Liver (tissue), 9 donors: Measurements from ENCODE around the gene YBX2. TPM values are rescaled to one million over a fixed set of nuclear protein-coding genes. Genes with fewer than 3 reads are reported as not detected.

Source experiments
- DNase-seq: peaks from one replicate; pipeline ENCODE4 v3.0.0-alpha.2; 2017; ENCODE audit warnings: low spot score
- H3K27ac ChIP-seq, 2 donors: one replicate each; pipeline ENCODE4 v1.7.0; 2013; ENCODE audit warnings: inconsistent platforms in 2 of 2, low read length in 2 of 2, control low read depth in 1 of 2, low read depth in 1 of 2, mild to moderate bottlenecking in 1 of 2
- H3K27me3 ChIP-seq, 4 donors: one replicate each; pipeline versions ENCODE4 v1.6.1 to v1.7.0; 2013; ENCODE audit warnings: low read length in 3 of 4, inconsistent platforms in 1 of 4, mild to moderate bottlenecking in 1 of 4, moderate library complexity in 1 of 4; ENCODE audit not compliant: control insufficient read depth in 4 of 4, insufficient read depth in 4 of 4
- H3K36me3 ChIP-seq, 4 donors: one replicate each; pipeline versions ENCODE4 v1.6.1 to v1.7.0; 2013; ENCODE audit warnings: low read length in 3 of 4, mild to moderate bottlenecking in 3 of 4, low read depth in 1 of 4, moderate library complexity in 1 of 4; ENCODE audit not compliant: control insufficient read depth in 4 of 4, insufficient read depth in 3 of 4
- H3K4me1 ChIP-seq, 4 donors: one replicate each; pipeline versions ENCODE4 v1.6.1 to v1.7.0; 2013; ENCODE audit warnings: low read length in 3 of 4, mild to moderate bottlenecking in 3 of 4, moderate library complexity in 1 of 4; ENCODE audit not compliant: control insufficient read depth in 4 of 4, insufficient read depth in 4 of 4
- H3K4me3 ChIP-seq, 3 donors: one replicate each; pipeline versions ENCODE4 v1.6.1 to v1.7.0; 2013; ENCODE audit warnings: low read length in 3 of 3, control low read depth in 1 of 3, low read depth in 1 of 3, mild to moderate bottlenecking in 1 of 3
- H3K9ac ChIP-seq, 2 donors: one replicate each; pipeline ENCODE4 v1.7.0; 2013; ENCODE audit warnings: low read length in 2 of 2, mild to moderate bottlenecking in 2 of 2, moderate library complexity in 2 of 2, control low read depth in 1 of 2, low read depth in 1 of 2
- H3K9me3 ChIP-seq, 4 donors: one replicate each; pipeline versions ENCODE4 v1.6.1 to v1.7.0; 2013; ENCODE audit warnings: low read length in 3 of 4; ENCODE audit not compliant: control insufficient read depth in 4 of 4
- EGR1 ChIP-seq, 2 donors: IDR thresholded peaks; 2 replicates each; pipeline ENCODE4 v1.6.1; 2016 to 2018; ENCODE audit warnings: antibody characterized with exemption in 2 of 2, low read depth in 2 of 2
- FOXA1 ChIP-seq: IDR thresholded peaks from 2 replicates; pipeline ENCODE4 v1.6.1; 2016; ENCODE audit warnings: antibody characterized with exemption
- FOXA2 ChIP-seq: IDR thresholded peaks from 2 replicates; pipeline ENCODE4 v1.6.1; 2016; ENCODE audit warnings: antibody characterized with exemption
- GABPA ChIP-seq, 2 donors: IDR thresholded peaks in 1 of 2; conservative IDR thresholded peaks in 1 of 2; 2 replicates each; pipeline ENCODE4 v1.6.1; 2016; ENCODE audit warnings: antibody characterized with exemption in 2 of 2, mild to moderate bottlenecking in 1 of 2, moderate library complexity in 1 of 2
- HNF4A ChIP-seq, 2 donors: conservative IDR thresholded peaks; 2 replicates each; pipeline ENCODE4 v1.6.1; 2016; ENCODE audit warnings: antibody characterized with exemption in 2 of 2, mild to moderate bottlenecking in 2 of 2
- HNF4G ChIP-seq: IDR thresholded peaks from 2 replicates; pipeline ENCODE4 v1.6.1; 2016; ENCODE audit warnings: antibody characterized with exemption
- JUND ChIP-seq, 2 donors: IDR thresholded peaks; 2 replicates each; pipeline ENCODE4 v1.6.1; 2016; ENCODE audit warnings: antibody characterized with exemption in 2 of 2
- NR2F2 ChIP-seq: IDR thresholded peaks from 2 replicates; pipeline ENCODE4 v1.6.1; 2016; ENCODE audit warnings: antibody characterized with exemption
- REST ChIP-seq: IDR thresholded peaks from 2 replicates; pipeline ENCODE4 v1.6.1; 2016; ENCODE audit warnings: antibody characterized with exemption, mild to moderate bottlenecking
- RXRA ChIP-seq, 2 donors: IDR thresholded peaks; 2 replicates each; pipeline ENCODE4 v1.6.1; 2017 to 2018; ENCODE audit warnings: antibody characterized with exemption in 2 of 2, mild to moderate bottlenecking in 1 of 2
- SP1 ChIP-seq: IDR thresholded peaks from 2 replicates; pipeline ENCODE4 v1.6.1; 2018; ENCODE audit warnings: antibody characterized with exemption, mild to moderate bottlenecking
- YY1 ChIP-seq: IDR thresholded peaks from 2 replicates; pipeline ENCODE4 v1.6.1; 2016; ENCODE audit warnings: antibody characterized with exemption, mild to moderate bottlenecking
- ZBTB33 ChIP-seq: IDR thresholded peaks from 2 replicates; pipeline ENCODE4 v1.6.1; 2016; ENCODE audit warnings: antibody characterized with exemption
- WGBS: extraction: QIAGEN DNeasy Blood & Tissue Kit; methylation state at CpG from one replicate; pipeline ENCODE4 v1.1.7; 2013; 5-methylcytosine and 5-hydroxymethylcytosine counted together
- polyA plus RNA-seq, 2 donors: library from polyadenylated mRNA; stranded (reverse) in 1 of 2; unstranded in 1 of 2; fragments of 200-250 nt in 1 of 2; fragments of >200 nt in 1 of 2; fragmentation: Nextera tagmentation in 1 of 2; extraction: Ambion mirVana in 1 of 2; gene quantifications; one replicate each; pipeline versions ENCODE4 v1.2.1 to v1.2.3, GENCODE V29; 2013 to 2015
- total RNA-seq, 2 donors: library from RNA; depleted of rRNA; stranded (reverse); fragments of >200 nt; gene quantifications; one replicate each; pipeline ENCODE4 v1.2.3, GENCODE V29; 2014
- TF ChIP-seq, protein P1 (sequence below): fragments of 150-350 bp; IDR thresholded peaks from 2 replicates; pipeline ENCODE4 v1.5.1; 2017; ENCODE audit warnings: improper control_type of control experiment, low read depth, low read length; ENCODE audit not compliant: missing input control
- TF ChIP-seq, protein P2 (sequence below): IDR thresholded peaks from 2 replicates; pipeline ENCODE4 v1.6.1; 2016; ENCODE audit warnings: antibody characterized with exemption
- TF ChIP-seq, protein P3 (sequence below): IDR thresholded peaks from 2 replicates; pipeline ENCODE4 v1.6.1; 2016; ENCODE audit warnings: antibody characterized with exemption
- donor health status: healthy.
- donor health status: healthy.
- donor health status: healthy.
- donor health status: healthy.
- donor health status: healthy.

Gene YBX2
- total and polyA plus RNA-seq, 4 donors, result 0.33 to 0.75 (median 0.57) TPM

DNA sequence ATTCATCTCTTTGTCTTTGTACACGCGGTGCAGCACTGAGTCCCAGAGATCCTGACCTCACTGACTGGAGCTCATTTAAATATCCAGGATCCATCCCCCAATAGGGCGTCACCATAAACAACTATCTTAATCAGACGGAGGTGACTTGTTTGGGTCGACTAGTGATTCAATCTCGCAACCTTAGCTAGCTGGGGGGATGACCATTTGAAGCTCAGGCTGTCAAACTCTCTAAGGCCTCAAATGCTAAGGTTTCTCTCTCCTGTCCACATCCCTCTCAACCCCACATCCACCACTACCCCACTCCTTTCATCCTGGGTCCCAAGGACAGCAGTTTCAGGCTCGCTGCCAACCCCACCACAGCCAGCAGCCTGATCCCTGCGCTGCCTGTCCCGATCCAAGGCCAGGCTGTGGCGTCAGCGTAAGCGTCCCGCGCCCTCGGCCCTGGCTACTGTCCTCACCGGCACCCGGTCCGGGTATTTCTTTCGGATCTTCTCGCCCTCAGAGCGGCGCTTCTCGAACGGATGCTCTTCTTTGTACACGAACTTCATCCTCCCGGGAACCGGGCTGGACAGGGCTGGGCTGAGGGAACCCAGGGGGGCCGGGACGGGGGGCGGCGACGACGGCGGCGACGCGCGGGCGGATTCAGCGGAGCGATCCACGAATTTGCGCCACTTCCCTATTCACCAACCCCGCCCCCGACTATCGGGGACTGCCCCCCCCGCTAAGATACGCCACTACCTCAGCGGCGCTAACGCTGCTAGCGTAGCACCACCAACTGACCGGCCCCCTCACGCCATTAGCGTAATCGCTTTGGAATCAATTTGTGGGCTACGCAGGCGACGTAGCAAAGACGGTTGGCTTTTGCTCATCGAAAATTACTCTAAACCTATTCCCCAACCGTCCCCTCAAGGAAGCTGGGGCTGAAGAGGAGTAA lies 52.4 kb downstream of the YBX2 start, which contains the start of gene GABARAP:
Gene GABARAP, minus strand, starts transcription at position 667 of the 934 bp plus-strand sequence. Its CDS starts 119 bp downstream, at position 548.
- peaks cover 3 to 31% (median 20%) of the 10 kb centered on the region in 4 donors for H3K36me3 ChIP-seq

DNA sequence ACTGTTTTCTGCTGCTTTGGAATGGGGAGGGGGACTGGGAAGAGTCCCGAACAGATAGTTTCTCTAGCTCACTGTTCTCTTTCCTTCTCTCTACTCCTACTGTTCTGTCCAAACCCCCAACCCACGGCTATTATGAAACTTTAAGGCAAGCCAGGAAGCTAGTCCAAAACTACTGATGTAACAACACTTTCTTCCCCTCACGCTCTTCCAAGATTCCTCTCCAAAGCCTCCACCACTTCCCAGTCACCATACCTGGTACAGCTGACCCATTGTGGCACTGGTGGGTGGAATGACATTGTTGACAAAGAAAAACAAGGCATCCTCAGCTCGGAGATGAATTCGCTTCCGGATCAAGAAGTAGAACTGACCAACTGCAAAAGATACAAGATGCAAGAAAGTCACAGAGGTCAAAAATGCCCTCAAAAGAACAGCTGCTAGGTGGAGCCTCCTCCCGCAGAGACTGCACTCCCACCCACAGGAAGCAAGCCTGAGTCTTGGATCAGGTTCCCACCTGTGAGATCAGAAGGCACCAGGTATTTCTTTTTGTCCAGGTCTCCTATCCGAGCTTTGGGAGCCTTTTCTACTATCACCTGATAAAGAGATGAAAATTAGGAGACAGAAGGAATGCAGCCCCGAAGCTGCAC lies 53.2 kb downstream of the YBX2 start:
- Histone ChIP-seq H3K9me3 (no peaks in the 10 kb centered on the region), H3K27me3 (no peaks in the 10 kb centered on the region), H3K4me1 (peaks cover 2 to 42% (median 30%) of the 10 kb centered on the region in 4 donors), H3K36me3 (peaks cover 5 to 29% (median 21%) of the 10 kb centered on the region in 4 donors), H3K9ac (peak overlapping the region; percentile 91 to 100), H3K4me3 (peak overlapping the region; percentile 74 to 93 (median 91)), H3K27ac (peak overlapping the region; percentile 98 to 99)
- no peak for DNase-seq
- 20% methylated on average over 9 of the region's 9 CpGs for WGBS
- TF ChIP-seq HNF4G (no peak), FOXA2 (no peak), GABPA (IDR thresholded peaks at IDR 0.05 in 1 of 2, conservative IDR thresholded peaks at IDR 0.05 in 1 of 2) (no peak), SP1 (no peak), NR2F2 (no peak), HNF4A (conservative IDR thresholded peaks at IDR 0.05) (no peak), RXRA (IDR thresholded peaks at IDR 0.05) (no peak), YY1 (no peak), ZBTB33 (no peak), JUND (IDR thresholded peaks at IDR 0.05) (no peak), FOXA1 (no peak)
- TF ChIP-seq, protein P1, sequence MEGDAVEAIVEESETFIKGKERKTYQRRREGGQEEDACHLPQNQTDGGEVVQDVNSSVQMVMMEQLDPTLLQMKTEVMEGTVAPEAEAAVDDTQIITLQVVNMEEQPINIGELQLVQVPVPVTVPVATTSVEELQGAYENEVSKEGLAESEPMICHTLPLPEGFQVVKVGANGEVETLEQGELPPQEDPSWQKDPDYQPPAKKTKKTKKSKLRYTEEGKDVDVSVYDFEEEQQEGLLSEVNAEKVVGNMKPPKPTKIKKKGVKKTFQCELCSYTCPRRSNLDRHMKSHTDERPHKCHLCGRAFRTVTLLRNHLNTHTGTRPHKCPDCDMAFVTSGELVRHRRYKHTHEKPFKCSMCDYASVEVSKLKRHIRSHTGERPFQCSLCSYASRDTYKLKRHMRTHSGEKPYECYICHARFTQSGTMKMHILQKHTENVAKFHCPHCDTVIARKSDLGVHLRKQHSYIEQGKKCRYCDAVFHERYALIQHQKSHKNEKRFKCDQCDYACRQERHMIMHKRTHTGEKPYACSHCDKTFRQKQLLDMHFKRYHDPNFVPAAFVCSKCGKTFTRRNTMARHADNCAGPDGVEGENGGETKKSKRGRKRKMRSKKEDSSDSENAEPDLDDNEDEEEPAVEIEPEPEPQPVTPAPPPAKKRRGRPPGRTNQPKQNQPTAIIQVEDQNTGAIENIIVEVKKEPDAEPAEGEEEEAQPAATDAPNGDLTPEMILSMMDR, result no peak

More for the DNA sequence above, 52.4 kb downstream of the YBX2 start, which contains the start of gene GABARAP:
- WGBS, result under 1% methylated on average over 62 of the region's 62 CpGs
- TF ChIP-seq REST (peak; percentile 8), SP1 (no peak), RXRA (IDR thresholded peaks at IDR 0.05) (peak in 1 of 2 donors; percentile 18), EGR1 (IDR thresholded peaks at IDR 0.05; ENCODE audit: low read depth in 2 of 2) (peak; percentile 83 to 93), NR2F2 (peak; percentile 6), HNF4A (conservative IDR thresholded peaks at IDR 0.05) (peak in 1 of 2 donors; percentile 7), FOXA2 (no peak)
- TF ChIP-seq, protein P2, sequence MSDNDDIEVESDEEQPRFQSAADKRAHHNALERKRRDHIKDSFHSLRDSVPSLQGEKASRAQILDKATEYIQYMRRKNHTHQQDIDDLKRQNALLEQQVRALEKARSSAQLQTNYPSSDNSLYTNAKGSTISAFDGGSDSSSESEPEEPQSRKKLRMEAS, result peak; percentile 31
- TF ChIP-seq, protein P3, sequence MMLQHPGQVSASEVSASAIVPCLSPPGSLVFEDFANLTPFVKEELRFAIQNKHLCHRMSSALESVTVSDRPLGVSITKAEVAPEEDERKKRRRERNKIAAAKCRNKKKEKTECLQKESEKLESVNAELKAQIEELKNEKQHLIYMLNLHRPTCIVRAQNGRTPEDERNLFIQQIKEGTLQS, result no peak
- DNase-seq, result peak; percentile 98
- Histone ChIP-seq H3K4me1 (peaks cover 2 to 36% (median 30%) of the 10 kb centered on the region in 4 donors), H3K4me3 (peak within 1 kb of the TSS; percentile 74 to 93 (median 91)), H3K27ac (peak within 1 kb of the TSS; percentile 98 to 99), H3K9ac (peak within 1 kb of the TSS; percentile 91 to 100), H3K9me3 (no peaks in the 10 kb centered on the region), H3K27me3 (no peaks in the 10 kb centered on the region)
